ENCODE data around the gene PMEL.
A peak's percentile ranks its signal among the peaks of the same experiment; 100 is the strongest.
"Not testable (repeated sequence)": the region's sequence is repeated elsewhere in the genome, so short reads cannot be mapped to it uniquely, and the experiment has no call there.

Gene PMEL

GRCh38 chr12:55983232-55983842 lies 17.5 kb upstream of the PMEL start:
- no peak for DNase-seq (ENCODE audit: low read depth)

DNA sequence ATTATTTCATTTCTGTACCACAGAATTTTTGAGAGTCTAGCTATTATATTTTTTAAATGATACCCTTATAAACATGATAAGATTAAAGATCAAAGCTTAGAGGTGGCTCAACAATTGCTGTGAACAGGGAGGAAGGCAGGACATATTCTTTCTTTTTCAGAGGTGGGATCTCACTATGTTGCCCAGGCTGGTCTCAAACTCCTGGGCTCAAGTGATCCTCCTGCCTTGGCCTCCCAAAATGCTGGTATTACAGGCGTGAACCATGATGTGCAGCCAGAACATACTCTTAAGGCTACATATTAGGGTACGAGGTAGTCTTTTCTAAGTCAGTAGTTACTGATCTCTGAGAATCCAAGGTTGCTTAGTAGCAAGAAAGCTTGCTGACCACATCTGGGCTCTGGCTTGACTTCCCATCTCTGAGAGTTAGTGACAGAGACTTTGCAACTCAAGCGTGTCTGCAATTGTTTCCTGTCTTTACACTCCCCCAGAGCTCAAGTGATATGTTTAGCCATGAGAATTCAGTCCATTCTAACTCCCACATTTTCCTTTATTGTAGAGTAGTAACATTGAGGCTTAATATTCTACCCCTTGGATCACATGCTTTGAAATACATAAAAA lies 16.6 kb upstream of the PMEL start:
- no peak for DNase-seq (ENCODE audit: low read depth)

- DNase-seq (ENCODE audit: low read depth) = not testable (repeated sequence)
These were observed 16.0 kb upstream of the PMEL start for GRCh38 chr12:55981882-55982281.

GRCh38 chr12:55979069-55979468 lies 13.2 kb upstream of the PMEL start:
- no peak for DNase-seq (ENCODE audit: low read depth)

DNA sequence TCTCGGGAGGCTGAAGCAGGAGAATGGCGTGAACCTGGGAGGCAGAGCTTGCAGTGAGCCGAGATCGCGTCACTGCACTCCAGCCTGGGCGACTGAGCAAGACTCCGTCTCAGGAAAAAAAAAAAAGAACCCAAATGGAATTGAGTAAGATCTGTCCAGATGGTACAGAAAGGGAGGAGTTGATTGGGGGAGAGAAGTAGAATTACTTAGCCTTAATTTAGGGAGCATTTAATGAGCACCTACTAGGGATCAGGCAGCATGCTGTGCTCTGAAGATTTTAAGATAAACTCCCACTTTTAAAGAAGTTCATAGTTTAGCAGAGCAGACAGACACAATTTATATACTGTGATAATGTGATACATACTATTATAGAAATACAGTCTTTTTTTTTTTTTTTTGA lies 12.6 kb upstream of the PMEL start:
- DNase-seq (ENCODE audit: low read depth) = no peak

GRCh38 chr12:55974308-55974730 lies 8.5 kb upstream of the PMEL start:
- DNase-seq (ENCODE audit: low read depth) = no peak

DNA sequence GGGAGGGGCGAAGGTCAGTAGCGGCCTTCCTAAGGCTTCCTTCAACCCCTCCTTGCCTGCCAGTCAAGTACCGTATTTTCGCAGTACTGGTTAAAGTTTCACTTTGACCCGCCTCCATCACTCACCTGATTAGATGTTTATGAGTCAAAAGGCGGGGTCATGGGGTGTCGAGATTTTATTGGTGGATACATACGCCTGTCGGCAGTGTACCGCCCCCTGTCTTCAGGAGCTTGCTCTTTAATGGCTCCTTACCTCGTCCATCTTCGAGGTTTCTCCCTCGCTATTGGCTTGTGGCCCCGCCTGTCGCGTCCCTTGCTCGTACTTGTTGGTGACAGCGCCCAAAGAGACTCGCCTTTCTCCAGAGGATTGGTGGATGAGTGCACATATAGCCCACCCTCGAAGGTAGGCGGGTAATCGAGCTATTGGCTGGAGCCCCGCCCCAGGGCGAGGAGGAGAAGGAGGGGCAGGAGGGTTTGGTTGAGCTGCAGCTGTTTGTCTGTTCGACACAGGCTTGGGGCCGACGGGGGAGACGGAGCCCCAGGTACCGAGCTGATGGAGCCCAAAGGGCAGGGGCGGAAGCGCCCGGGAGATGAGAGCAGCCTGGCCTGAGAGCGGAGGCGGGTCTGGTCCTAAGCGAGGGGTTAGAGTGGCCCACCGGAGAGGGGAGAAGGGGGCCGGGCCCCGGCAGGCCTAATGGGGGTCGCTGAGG lies 7.9 kb upstream of the PMEL start, which contains the start of gene RAB5B:
RAB5B (plus strand) TSS at position 480 of the 709 bp plus-strand sequence. CDS start 12,883 bp downstream, outside the sequence.
- peak; percentile 93 for DNase-seq (ENCODE audit: low read depth)

DNA sequence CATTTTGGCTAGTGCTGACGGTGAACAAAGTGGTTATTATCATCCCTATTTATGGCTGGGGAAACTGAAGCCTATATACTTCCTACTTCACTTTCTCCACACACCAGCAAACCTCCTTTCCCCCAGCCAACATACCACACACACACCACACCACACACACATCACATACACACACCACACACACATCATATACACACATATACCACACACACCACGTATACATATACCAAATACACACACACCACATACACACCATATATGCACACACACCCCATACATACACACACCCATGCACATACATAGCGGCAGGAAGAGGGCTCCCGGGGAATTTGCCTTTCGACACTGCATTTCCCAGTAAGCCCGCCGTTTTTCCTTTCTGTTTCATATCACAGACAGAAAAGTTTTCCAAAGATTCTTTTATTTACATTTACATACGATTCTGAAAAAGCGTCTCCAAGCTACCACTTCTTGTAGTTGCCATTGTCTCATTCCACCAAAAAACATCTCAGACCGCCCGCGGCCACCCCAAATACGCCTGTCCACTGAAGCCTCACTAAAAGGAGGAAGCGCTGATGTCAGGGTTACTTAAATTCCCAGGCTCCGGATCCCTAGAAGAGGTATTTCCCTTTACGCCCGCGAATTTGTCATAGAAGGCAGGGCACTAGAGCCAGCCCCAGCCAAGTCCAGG lies 7.2 kb upstream of the PMEL start:
- DNase-seq (ENCODE audit: low read depth) = no peak

DNA sequence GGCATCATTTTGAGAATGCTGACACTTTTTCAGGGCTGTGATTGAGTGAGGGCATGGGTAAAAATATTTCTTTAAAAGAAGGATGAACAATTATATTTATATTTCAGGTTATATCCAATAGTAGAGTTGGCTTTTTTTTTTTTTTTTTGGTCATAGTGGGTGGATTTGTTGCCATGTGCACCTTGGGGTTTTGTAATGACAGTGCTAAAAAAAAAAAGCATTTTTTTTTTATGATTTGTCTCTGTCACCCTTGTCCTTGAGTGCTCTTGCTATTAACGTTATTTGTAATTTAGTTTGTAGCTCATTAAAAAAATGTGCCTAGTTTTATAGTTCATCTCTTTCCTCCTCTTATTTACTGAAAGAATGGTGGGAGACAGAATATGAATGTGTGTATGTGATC lies 6.6 kb upstream of the PMEL start:
- no peak for DNase-seq (ENCODE audit: low read depth)

GRCh38 chr12:55972042-55972441 lies 6.2 kb upstream of the PMEL start:
- DNase-seq (ENCODE audit: low read depth) = no peak

DNA sequence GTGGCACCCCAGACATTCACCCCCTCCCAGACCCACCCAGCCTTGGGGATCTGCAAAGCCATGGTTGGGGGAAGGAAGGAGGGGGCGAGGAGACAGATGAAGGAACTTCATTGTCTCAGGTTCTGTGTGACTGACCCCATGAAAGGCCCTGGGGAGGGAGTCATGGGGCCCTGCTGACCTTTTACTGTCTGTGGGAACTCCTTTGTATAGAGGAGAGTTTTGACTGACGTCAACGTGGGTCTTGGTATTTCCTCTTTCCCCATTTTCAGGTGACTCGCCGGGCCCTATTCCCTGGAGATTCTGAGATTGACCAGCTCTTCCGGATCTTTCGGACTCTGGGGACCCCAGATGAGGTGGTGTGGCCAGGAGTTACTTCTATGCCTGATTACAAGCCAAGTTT lies 4.9 kb upstream of the PMEL start:
- no peak for DNase-seq (ENCODE audit: low read depth)

GRCh38 chr12:55969356-55969755 lies 3.5 kb upstream of the PMEL start:
- no peak for DNase-seq (ENCODE audit: low read depth)

DNA sequence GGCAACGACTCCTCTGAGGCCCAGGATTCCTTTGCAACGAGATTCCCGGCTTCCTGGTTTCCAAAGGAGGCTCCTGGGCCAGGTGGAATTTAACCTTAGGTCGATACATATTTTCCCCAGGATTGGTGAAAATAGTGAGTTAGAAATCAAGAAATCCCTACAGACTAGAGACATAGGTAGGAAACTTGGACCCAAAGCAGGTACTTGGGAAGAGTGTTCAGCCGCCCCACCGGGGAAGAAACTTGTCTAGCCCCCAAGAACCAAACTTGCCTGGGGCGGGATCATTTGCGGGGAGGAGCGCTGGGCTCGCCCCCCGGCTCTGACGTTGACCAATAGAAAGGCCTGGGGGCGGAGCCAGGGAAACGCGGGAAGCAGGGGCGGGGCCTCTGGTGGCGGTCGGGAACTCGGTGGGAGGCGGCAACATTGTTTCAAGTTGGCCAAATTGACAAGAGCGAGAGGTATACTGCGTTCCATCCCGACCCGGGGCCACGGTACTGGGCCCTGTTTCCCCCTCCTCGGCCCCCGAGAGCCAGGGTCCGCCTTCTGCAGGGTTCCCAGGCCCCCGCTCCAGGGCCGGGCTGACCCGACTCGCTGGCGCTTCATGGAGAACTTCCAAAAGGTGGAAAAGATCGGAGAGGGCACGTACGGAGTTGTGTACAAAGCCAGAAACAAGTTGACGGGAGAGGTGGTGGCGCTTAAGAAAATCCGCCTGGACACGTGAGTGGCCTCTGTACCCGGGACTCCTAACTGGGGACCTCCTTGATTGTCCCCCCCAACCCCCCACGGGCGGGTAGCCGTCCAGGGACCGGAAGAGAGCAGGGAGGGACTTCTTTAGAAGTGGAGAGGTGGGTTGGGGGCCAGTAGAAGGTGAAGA lies 803 bp upstream of the PMEL start, which contains the start of gene CDK2:
CDK2 (plus strand) TSS at position 423 of the 874 bp plus-strand sequence; CDS start at position 602, 179 bp downstream.
- peak; percentile 91 for DNase-seq (ENCODE audit: low read depth)

- DNase-seq (ENCODE audit: low read depth) = no peak
These were observed 602 bp downstream of the PMEL start for GRCh38 chr12:55965240-55965639.

DNA sequence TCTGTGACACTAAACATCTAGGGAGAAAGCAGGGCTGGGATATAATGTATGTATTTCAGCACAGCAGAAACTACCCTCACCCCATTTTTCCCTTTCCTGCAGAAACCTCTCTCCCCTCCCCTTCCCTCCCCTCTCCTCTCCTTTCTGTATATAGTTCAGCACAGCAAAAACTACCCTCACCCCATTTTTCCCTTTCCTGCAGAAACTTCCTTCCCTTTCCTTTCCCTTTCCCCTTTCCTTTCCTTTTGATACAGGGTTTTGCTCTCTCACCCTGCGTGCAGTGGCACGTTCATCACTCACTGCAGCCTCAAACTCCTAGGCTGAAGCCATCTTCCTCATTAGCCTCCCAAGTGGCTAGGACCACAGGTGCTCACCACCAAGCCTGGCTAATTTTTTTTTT lies 2.1 kb downstream of the PMEL start:
- no peak for DNase-seq (ENCODE audit: low read depth)

DNA sequence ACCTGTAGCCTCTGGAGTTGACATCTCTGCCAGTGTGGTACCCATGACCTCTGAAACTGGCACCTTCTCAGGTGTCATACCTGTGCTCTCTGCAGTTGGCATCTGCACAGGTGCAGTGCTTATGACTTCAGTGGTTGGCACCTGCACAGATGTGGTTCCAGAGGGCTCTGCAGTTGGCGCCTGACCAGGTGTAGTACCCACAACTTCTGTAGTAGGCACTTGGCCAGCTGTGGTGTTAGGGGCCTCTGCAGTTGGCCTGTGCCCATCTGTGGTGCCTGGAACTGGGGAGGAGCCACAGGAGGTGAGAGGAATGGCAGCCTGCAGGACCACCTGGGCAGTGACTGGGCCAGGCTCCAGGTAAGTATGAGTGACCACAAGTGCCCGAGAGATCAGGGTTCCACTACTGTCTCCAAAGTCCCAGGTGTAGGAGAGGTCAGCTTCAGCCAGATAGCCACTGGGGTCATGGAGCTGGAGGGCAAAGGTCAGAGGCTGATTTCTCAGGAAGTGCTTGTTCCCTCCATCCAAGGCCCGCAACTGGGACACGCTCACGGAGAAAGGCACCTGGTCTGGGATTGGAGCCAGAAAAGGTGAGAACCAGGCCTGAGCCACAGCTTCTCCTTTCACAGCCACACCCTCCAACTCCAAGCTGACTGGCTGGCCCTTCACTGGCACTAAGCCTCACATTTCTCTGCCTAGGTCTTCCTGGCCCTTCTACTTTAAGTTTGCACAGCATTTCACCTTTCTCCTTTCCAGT lies 8.6 kb downstream of the PMEL start:
- no peak for DNase-seq (ENCODE audit: low read depth)

DNA sequence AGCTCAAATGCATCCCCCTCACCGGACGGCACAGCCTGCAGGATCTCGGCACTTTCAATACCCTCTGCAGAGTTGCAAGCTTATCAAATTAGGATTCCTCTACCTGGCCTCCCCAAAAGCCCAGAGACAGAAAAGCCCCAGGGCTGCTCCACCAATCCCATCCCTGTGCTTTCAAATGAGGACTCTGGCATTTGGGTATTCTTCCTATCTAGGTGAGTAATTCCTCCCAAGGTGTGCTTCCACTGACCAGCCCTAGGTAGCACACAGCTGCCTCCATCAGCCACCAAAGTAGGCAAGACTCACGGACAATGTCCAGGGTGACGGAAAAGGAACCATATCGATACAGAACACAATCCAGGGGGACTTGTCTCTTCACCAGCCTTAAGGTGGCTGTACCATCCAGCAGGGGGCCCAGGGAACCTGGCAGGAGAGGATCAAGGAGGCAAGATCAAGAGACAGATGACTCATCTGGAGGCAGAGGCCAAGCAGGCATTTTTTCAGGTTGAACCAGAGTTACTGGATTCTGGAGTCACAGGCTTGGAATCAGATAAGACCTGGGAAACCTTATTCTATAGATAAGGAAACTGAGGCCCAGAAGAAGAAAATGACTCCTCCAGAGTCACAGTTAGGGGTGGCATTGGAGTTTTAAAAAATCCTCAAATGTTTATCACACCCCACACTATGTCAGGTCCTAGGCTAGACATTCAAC lies 9.9 kb downstream of the PMEL start:
- DNase-seq (ENCODE audit: low read depth) = peak; percentile 27

DNA sequence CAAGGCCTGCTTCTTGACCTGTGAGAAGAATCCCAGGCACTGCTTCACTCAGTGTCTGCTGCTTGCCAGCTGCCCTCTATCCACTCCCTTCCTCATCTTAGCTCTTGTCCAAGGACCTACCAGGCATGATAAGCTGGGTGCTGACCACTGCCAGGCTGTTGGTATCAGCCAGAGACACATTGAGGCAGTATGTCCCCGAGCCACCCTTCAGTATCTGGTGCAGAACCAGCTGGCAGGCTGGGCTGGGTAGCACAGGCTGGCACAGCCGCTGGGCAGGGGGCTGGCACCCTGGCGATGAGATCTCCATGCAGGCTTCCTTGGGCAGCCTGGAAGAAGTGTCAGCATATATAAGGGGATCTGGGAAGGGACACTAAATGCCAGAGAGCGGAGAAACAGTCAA lies 10.5 kb downstream of the PMEL start:
- DNase-seq (ENCODE audit: low read depth) = no peak

DNA sequence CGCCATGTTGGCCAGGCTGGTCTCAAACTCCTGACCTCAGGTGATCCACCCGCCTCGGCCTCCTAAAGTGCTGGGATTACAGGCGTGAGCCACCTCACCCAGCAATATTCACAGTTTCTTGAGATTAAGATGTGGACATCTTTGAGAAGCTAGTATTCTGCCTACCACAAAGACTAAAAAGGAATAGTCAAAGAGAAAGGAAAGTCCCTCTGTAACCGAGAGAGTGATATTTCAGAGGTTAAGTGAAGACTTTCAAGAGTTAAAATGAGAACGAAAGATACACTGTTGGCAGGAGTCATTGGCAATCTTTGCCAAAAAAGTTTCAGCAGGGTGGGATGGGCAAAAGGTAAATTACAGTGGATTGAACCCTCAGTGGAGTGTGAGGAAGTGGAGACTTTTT lies 19.3 kb downstream of the PMEL start:
- DNase-seq (ENCODE audit: low read depth) = no peak

GRCh38 chr12:55942577-55943136 lies 23.2 kb downstream of the PMEL start:
- no peak for DNase-seq (ENCODE audit: low read depth)

Data from activated T-cell treated with anti-CD3 and anti-CD28 coated beads for 48 hours (primary cell).